ENCODE measurements around the gene CCHCR1.

DNA sequence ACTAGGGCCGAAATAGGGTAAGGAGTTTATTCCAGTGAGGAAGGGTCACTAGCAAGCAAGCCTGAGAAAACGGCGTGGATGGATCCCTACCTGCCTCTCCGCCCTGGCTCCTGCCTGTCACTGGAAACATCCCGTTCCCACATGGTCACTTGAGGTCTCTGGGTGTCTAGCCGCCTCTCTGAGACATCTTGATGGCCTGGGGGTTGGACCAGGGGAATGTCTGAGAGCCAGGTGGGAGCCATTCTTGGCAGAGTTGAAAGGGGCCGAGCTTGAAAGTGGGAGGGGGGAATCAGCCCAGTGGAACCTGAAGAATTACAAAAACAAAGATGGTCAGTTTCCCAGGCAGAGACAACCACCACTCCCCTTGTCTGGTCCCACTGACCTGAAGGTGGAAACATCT, 961 bp downstream of the CCHCR1 start:
- TF ChIP-seq POLR2A (IDR thresholded peaks at IDR 0.05) (no peak), EP300 (IDR thresholded peaks at IDR 0.05) (no peak)
- TF ChIP-seq, protein P1, sequence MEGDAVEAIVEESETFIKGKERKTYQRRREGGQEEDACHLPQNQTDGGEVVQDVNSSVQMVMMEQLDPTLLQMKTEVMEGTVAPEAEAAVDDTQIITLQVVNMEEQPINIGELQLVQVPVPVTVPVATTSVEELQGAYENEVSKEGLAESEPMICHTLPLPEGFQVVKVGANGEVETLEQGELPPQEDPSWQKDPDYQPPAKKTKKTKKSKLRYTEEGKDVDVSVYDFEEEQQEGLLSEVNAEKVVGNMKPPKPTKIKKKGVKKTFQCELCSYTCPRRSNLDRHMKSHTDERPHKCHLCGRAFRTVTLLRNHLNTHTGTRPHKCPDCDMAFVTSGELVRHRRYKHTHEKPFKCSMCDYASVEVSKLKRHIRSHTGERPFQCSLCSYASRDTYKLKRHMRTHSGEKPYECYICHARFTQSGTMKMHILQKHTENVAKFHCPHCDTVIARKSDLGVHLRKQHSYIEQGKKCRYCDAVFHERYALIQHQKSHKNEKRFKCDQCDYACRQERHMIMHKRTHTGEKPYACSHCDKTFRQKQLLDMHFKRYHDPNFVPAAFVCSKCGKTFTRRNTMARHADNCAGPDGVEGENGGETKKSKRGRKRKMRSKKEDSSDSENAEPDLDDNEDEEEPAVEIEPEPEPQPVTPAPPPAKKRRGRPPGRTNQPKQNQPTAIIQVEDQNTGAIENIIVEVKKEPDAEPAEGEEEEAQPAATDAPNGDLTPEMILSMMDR (IDR thresholded peaks at IDR 0.05) = no peak

Measured in tibial nerve (tissue), 4 donors.